K562 (cell line): ENCODE results near the gene SGCG. TPM values are rescaled to one million over a fixed set of nuclear protein-coding genes. Genes with fewer than 3 reads are reported as not detected.

Source experiments
- ATAC-seq: fragments of 200-7000 bp; cut with Tn5 transposase; 3 replicates; pipeline ENCODE4 v1.9.1; 2020; ENCODE audit warnings: moderate library complexity
- BruUV-seq: library from RNA; stranded (reverse); fragments of 400-500 nt; replicated peaks from 2 replicates; lab custom pipeline; 2021; lab: Mats Ljungman, UMichigan
- CTCF ChIA-PET: fragments of 300-600 bp; formaldehyde crosslinking; extraction: SDS; loops from one replicate; lab custom pipeline; 2021; ENCODE audit warnings: low intra/inter-chr PET ratio; lab: Yijun Ruan, JAX
- POLR2A ChIA-PET: fragments of 300-600, 350-650 bp; sonication (Branson Sonifier 250); formaldehyde crosslinking; extraction: SDS; loops from one replicate; lab custom pipeline; 2021; ENCODE audit warnings: antibody characterized with exemption, inconsistent platforms; lab: Yijun Ruan, JAX
- DNase-seq, 4 experiments: peaks; one replicate each; pipeline versions ENCODE4 v3.0.0 to v3.0.0-alpha.2; 2011 to 2018; ENCODE audit warnings: low spot score in 3 of 4, mixed read lengths in 3 of 4; ENCODE audit errors: extremely low read depth in 1 of 4
- FAIRE-seq: peaks from 2 replicates; lab custom pipeline; 2011; peaks lifted over from hg19 to GRCh38; lab: Jason Lieb, UNC
- H2AFZ ChIP-seq: 2 replicates; pipeline ENCODE4 v1.6.0; 2011; ENCODE audit warnings: low read depth, low read length, control low read depth, inconsistent platforms
- H3K27ac ChIP-seq: fragments of 200-600 bp; 3 replicates; pipeline ENCODE4 v1.8.0; 2011; ENCODE audit warnings: low read depth, mild to moderate bottlenecking, control low read depth, inconsistent platforms, low read length, moderate library complexity, mixed read lengths; ENCODE audit errors: extremely low read depth
- H3K27me3 ChIP-seq, 2 experiments: fragments of 300-600 bp in 1 of 2; 2 replicates in 1 of 2; 3 replicates in 1 of 2; pipeline versions ENCODE4 v1.6.0 to v1.8.0; 2011; ENCODE audit warnings: inconsistent platforms in 2 of 2, low read length in 2 of 2, mild to moderate bottlenecking in 1 of 2, mixed read lengths in 1 of 2, moderate library complexity in 1 of 2; ENCODE audit not compliant: control insufficient read depth in 2 of 2, insufficient read depth in 2 of 2
- H3K36me3 ChIP-seq: fragments of 300-600 bp; 3 replicates; pipeline ENCODE4 v1.8.0; 2011; ENCODE audit warnings: mild to moderate bottlenecking, low read length, inconsistent platforms; ENCODE audit not compliant: control insufficient read depth, insufficient read depth
- H3K4me1 ChIP-seq, 2 experiments: fragments of 200-600 bp in 1 of 2; replicated peaks in 1 of 2; 2 replicates in 1 of 2; 3 replicates in 1 of 2; pipeline versions ENCODE4 v1.5.1 to v1.8.0; 2011; ENCODE audit warnings: inconsistent platforms in 2 of 2, low read length in 2 of 2, mild to moderate bottlenecking in 1 of 2, mixed read lengths in 1 of 2, moderate library complexity in 1 of 2; ENCODE audit not compliant: control insufficient read depth in 2 of 2, insufficient read depth in 2 of 2
- H3K4me2 ChIP-seq: 2 replicates; pipeline ENCODE4 v1.6.1; 2011; ENCODE audit warnings: low read length, control low read depth, inconsistent platforms, mixed read lengths; ENCODE audit not compliant: insufficient read depth
- H3K4me3 ChIP-seq: fragments of 200-600 bp; sonication (generic), shearing (Covaris generic); 2 replicates; pipeline ENCODE4 v1.5.1; 2016; ENCODE audit warnings: control low read depth, inconsistent platforms
- H3K79me2 ChIP-seq: fragments of 200-600 bp; 3 replicates; pipeline ENCODE4 v1.8.0; 2011; ENCODE audit warnings: low read length, inconsistent platforms; ENCODE audit not compliant: control insufficient read depth, insufficient read depth
- H3K9ac ChIP-seq, 2 experiments: 2 replicates each; pipeline versions ENCODE4 v1.6.0 to v1.6.1; 2011; ENCODE audit warnings: low read depth in 2 of 2, low read length in 2 of 2, control low read depth in 1 of 2, inconsistent platforms in 1 of 2, mild to moderate bottlenecking in 1 of 2, mixed read lengths in 1 of 2; ENCODE audit not compliant: insufficient read depth in 1 of 2
- H3K9me1 ChIP-seq: one replicate; pipeline ENCODE4 v1.6.0; 2011; ENCODE audit warnings: inconsistent platforms, mild to moderate bottlenecking, low read length, moderate library complexity; ENCODE audit not compliant: control insufficient read depth, insufficient read depth
- H3K9me3 ChIP-seq: replicated peaks from 2 replicates; pipeline ENCODE4 v1.5.1; 2011; ENCODE audit warnings: low read depth, low read length, inconsistent platforms; ENCODE audit not compliant: control insufficient read depth, insufficient read depth
- H4K20me1 ChIP-seq: replicated peaks from 2 replicates; pipeline ENCODE4 v1.6.1; 2011; ENCODE audit warnings: low read length, inconsistent platforms, mixed read lengths; ENCODE audit not compliant: control insufficient read depth, insufficient read depth
- IRF1 ChIP-seq: sonication (generic); formaldehyde crosslinking; IDR thresholded peaks from 2 replicates; pipeline ENCODE4 v1.8.0; 2022; ENCODE audit warnings: missing genetic modification reagents, mild to moderate bottlenecking, borderline replicate concordance
- MBD1 ChIP-seq: fragments of 250-450 bp; sonication (Bioruptor Pico); IDR thresholded peaks from 2 replicates; pipeline ENCODE4 v1.8.0; 2022; ENCODE audit warnings: inconsistent platforms
- MCM5 ChIP-seq: fragments of 450-650 bp; IDR thresholded peaks from 2 replicates; pipeline ENCODE4 v1.6.1; 2016; ENCODE audit warnings: low read depth
- OTX1 ChIP-seq: fragments of 450-650 bp; formaldehyde crosslinking; IDR thresholded peaks from 2 replicates; pipeline ENCODE4 v1.4.0; 2022; ENCODE audit warnings: mild to moderate bottlenecking
- PHB ChIP-seq: fragments of 250-450 bp; sonication (Bioruptor Pico); IDR thresholded peaks from 2 replicates; pipeline ENCODE4 v1.5.0; 2021
- POLR3G ChIP-seq: IDR thresholded peaks from 2 replicates; pipeline ENCODE4 v1.6.1; 2011; ENCODE audit not compliant: insufficient read length, insufficient replicate concordance; ENCODE audit errors: extremely low read depth
- PRPF4 ChIP-seq: fragments of 200-400 bp; formaldehyde crosslinking; IDR thresholded peaks from one replicate; pipeline ENCODE4 v1.6.1; 2017; ENCODE audit warnings: low read length, low read depth, mild to moderate bottlenecking; ENCODE audit not compliant: insufficient read depth, poor library complexity, severe bottlenecking
- RBM39 ChIP-seq: fragments of 200-400 bp; formaldehyde crosslinking; optimal IDR thresholded peaks from 2 replicates; pipeline ENCODE3; 2018; ENCODE audit warnings: low read depth, low read length
- RFX1 ChIP-seq: fragments of 450-650 bp; IDR thresholded peaks from 2 replicates; pipeline ENCODE4 v1.6.1; 2016; ENCODE audit warnings: mild to moderate bottlenecking, moderate library complexity
- SETDB1 ChIP-seq: IDR thresholded peaks from one replicate; pipeline ENCODE4 v1.6.1; 2012; ENCODE audit warnings: low read length, control low read depth, inconsistent platforms
- SRF ChIP-seq, 2 experiments: fragments of 250-450, 450-650 bp in 1 of 2; sonication (Bioruptor Pico) in 1 of 2; sonication (generic) in 1 of 2; formaldehyde crosslinking; IDR thresholded peaks; 2 replicates each; pipeline versions ENCODE4 v1.5.0 to v1.5.1; 2020 to 2022; ENCODE audit warnings: mild to moderate bottlenecking in 1 of 2, missing genetic modification reagents in 1 of 2
- TAL1 ChIP-seq: fragments of 450-650 bp; IDR thresholded peaks from 2 replicates; pipeline ENCODE4 v1.6.1; 2016; ENCODE audit warnings: mild to moderate bottlenecking
- TEAD1 ChIP-seq, 2 experiments: fragments of 450-650 bp in 1 of 2; sonication (generic) in 1 of 2; formaldehyde crosslinking; IDR thresholded peaks; 2 replicates each; pipeline versions ENCODE4 v1.4.0 to v1.8.0; 2020 to 2022; ENCODE audit warnings: mild to moderate bottlenecking in 2 of 2, missing genetic modification reagents in 1 of 2
- ZNF212 ChIP-seq: fragments of 450-650 bp; formaldehyde crosslinking; IDR thresholded peaks from 2 replicates; pipeline ENCODE4 v1.4.0; 2020; ENCODE audit warnings: mild to moderate bottlenecking
- ZNF584 ChIP-seq: fragments of 200-800 bp; sonication (Bioruptor generic); IDR thresholded peaks from 2 replicates; pipeline ENCODE4 v1.6.1; 2016; ENCODE audit warnings: low read depth, mild to moderate bottlenecking, missing genetic modification characterization, missing compliant biosample characterization
- ZNF766 ChIP-seq: fragments of 200-800 bp; sonication (Bioruptor generic); conservative IDR thresholded peaks from 2 replicates; pipeline ENCODE4 v1.6.1; 2016; ENCODE audit warnings: missing genetic modification characterization, missing compliant biosample characterization
- WGBS: fragments of 100-300 bp; shearing (Covaris generic); methylation state at CpG from one replicate; pipeline ENCODE4 v1.1.6; 2016; ENCODE audit warnings: low coverage, mixed read lengths; ENCODE audit not compliant: insufficient coverage; ENCODE audit errors: missing lambda C conversion rate; 5-methylcytosine and 5-hydroxymethylcytosine counted together
- in situ Hi-C: fragments of 300-500 bp; cut with MboI; formaldehyde crosslinking; loops from 4 replicates; pipeline ENCODE4 v1.15.0; 2018; ENCODE audit warnings: inconsistent platforms, mixed read lengths
- intact Hi-C: fragments of 100-400 bp; cut with micrococcal nuclease; formaldehyde crosslinking; loops from 2 replicates; pipeline ENCODE4 v1.14.2; 2022
- polyA plus RNA-seq, 8 experiments: library from polyadenylated mRNA; depleted of rRNA in 4 of 8; stranded (reverse) in 5 of 8; unstranded in 3 of 8; fragments of >200 nt; fragmentation: Nextera tagmentation in 2 of 8; fragmentation: Illumina TruSeq in 1 of 8; extraction: Ambion mirVana in 2 of 8; extraction: Trizol in 1 of 8; gene quantifications; 2 replicates each; pipeline versions ENCODE4 v1.2.1 to v1.2.3, GENCODE V29; 2011 to 2014; ENCODE audit warnings: inconsistent platforms in 1 of 8, missing spikeins in 1 of 8
- total RNA-seq, 7 experiments: library from RNA; depleted of rRNA in 6 of 7; stranded (reverse); fragments of >200 nt in 6 of 7; fragmentation: Illumina TruSeq in 2 of 7; extraction: Trizol in 2 of 7; gene quantifications; 2 replicates each; pipeline versions ENCODE4 v1.2.1 to v1.2.3, GENCODE V29; 2011 to 2021; ENCODE audit warnings: low replicate concordance in 1 of 7

Gene SGCG
- total and polyA plus RNA-seq, 9 of the 15 experiments (the other 6 are each of a cell fraction or from before 2014, with no cell fraction given), result 0.04 to 0.44 (median 0.34) TPM

GRCh38 chr13:23372264-23372906 lies 191.6 kb downstream of the SGCG start:
- H3K9ac ChIP-seq, result no peak overlapping the region
- no peaks in the 10 kb centered on the region for H3K27me3 ChIP-seq
- no TSS peak for BruUV-seq
- H3K4me1 ChIP-seq, result peaks cover 4 to 9% of the 10 kb centered on the region in 2 experiments; a peak in 4 of 5 replicates
- intact Hi-C loops (no loop called here), in situ Hi-C loops (no loop called here)
- TF ChIP-seq POLR3G (no peak), ZNF766 (CRISPR knock-in tag) (no peak), PHB (CRISPR knock-in tag) (no peak), TEAD1 (CRISPR knock-in tag; IDR thresholded peaks at IDR 0.05) (no peak), RFX1 (no peak), RBM39 (no peak), ZNF584 (no peak), IRF1 (CRISPR knock-in tag) (no peak), MBD1 (CRISPR knock-in tag) (no peak), PRPF4 (no peak), ZNF212 (CRISPR knock-in tag) (no peak), MCM5 (no peak), SRF (CRISPR knock-in tag; IDR thresholded peaks at IDR 0.05) (no peak), TAL1 (no peak), SETDB1 (no peak), OTX1 (no peak)
- no peaks in the 10 kb centered on the region for H4K20me1 ChIP-seq
- peaks cover 4% of the 10 kb centered on the region for H3K9me1 ChIP-seq
- ATAC-seq, result no peak
- POLR2A ChIA-PET, result no interaction called here
- CTCF ChIA-PET, result no interaction called here
- no peak overlapping the region for H3K4me3 ChIP-seq
- 45% methylated on average over 5 of the region's 5 CpGs for WGBS
- no peak overlapping the region for H2AFZ ChIP-seq
- peaks cover 29% of the 10 kb centered on the region for H3K79me2 ChIP-seq
- no peak overlapping the region for H3K27ac ChIP-seq
- DNase-seq, result no peak
- H3K36me3 ChIP-seq, result peaks cover 45% of the 10 kb centered on the region; the same call in 2 of the 3 replicates
- no peak overlapping the region for H3K4me2 ChIP-seq
- FAIRE-seq, result no peak
- H3K9me3 ChIP-seq, result no peaks in the 10 kb centered on the region
